ENCODE data around the gene ATP8B3.

Gene ATP8B3

GRCh38 chr19:1739960-1740629 lies 72.0 kb downstream of the ATP8B3 start:
- DNase-seq (ENCODE audit: low read depth): no peak

GRCh38 chr19:1736927-1737326 lies 75.1 kb downstream of the ATP8B3 start:
- no peak for DNase-seq (ENCODE audit: low read depth)

GRCh38 chr19:1736280-1736679 lies 75.8 kb downstream of the ATP8B3 start:
- no peak for DNase-seq (ENCODE audit: low read depth)

GRCh38 chr19:1734321-1734966 lies 77.6 kb downstream of the ATP8B3 start:
- no peak for DNase-seq (ENCODE audit: low read depth)
